B cell (primary cell): Measurements from ENCODE around the gene BMPR1A. TPM values are rescaled to one million over a fixed set of nuclear protein-coding genes. Genes with fewer than 3 reads are reported as not detected.

Source experiments
- ATAC-seq: fragments of 200-7000 bp; cut with Tn5 transposase; one replicate; pipeline ENCODE4 v1.10.0; 2021; ENCODE audit warnings: low read depth, mild to moderate bottlenecking, moderate number of reproducible peaks, moderate library complexity
- CTCF ChIA-PET: fragments of 350-600 bp; sonication (Branson Sonifier 250); formaldehyde crosslinking; loops from one replicate; lab custom pipeline; 2021; ENCODE audit warnings: antibody characterized with exemption, inconsistent platforms; lab: Charles Lee
- POLR2A ChIA-PET: fragments of 350-600 bp; sonication (Branson Sonifier 250); formaldehyde crosslinking; loops from one replicate; lab custom pipeline; 2021; ENCODE audit warnings: antibody characterized with exemption; lab: Charles Lee
- DNase-seq: peaks from one replicate; pipeline ENCODE4 v3.0.0; 2013
- H2AFZ ChIP-seq: 2 replicates; pipeline ENCODE4 v1.6.1; 2012; ENCODE audit warnings: mild to moderate bottlenecking, low read depth, low read length; ENCODE audit not compliant: insufficient read depth, poor library complexity, severe bottlenecking
- H3K27ac ChIP-seq, 2 donors: 1 replicate in 1 of 2; 2 replicates in 1 of 2; pipeline ENCODE4 v1.5.1; 2012 to 2013; ENCODE audit warnings: low read length in 2 of 2, mild to moderate bottlenecking in 2 of 2, moderate library complexity in 1 of 2
- H3K27me3 ChIP-seq, 4 experiments: fragments of 200-600 bp in 1 of 4; sonication (generic) in 1 of 4; replicated peaks in 1 of 4; 1 replicate in 2 of 4; 2 replicates in 2 of 4; pipeline versions ENCODE4 v1.6.1 to v1.7.0; 2013 to 2016; ENCODE audit warnings: low read length in 3 of 4, mild to moderate bottlenecking in 2 of 4, mixed read lengths in 1 of 4, moderate library complexity in 1 of 4; ENCODE audit not compliant: insufficient read depth in 4 of 4, control insufficient read depth in 3 of 4; ENCODE audit errors: control extremely low read depth in 1 of 4
- H3K36me3 ChIP-seq, 2 experiments: replicated peaks in 1 of 2; 1 replicate in 1 of 2; 2 replicates in 1 of 2; pipeline versions ENCODE4 v1.6.1 to v1.7.1; 2013; ENCODE audit warnings: low read length in 1 of 2; ENCODE audit not compliant: insufficient read depth in 2 of 2, control insufficient read depth in 1 of 2; ENCODE audit errors: control extremely low read depth in 1 of 2, extremely low read depth in 1 of 2
- H3K4me1 ChIP-seq, 2 donors: fragments of 200-600 bp in 1 of 2; sonication (generic) in 1 of 2; 1 replicate in 1 of 2; 2 replicates in 1 of 2; pipeline versions ENCODE4 v1.5.1 to v1.6.1; 2013 to 2017; ENCODE audit warnings: low read length in 2 of 2; ENCODE audit not compliant: control insufficient read depth in 2 of 2, insufficient read depth in 2 of 2
- H3K4me2 ChIP-seq: replicated peaks from 2 replicates; pipeline ENCODE3; 2012; ENCODE audit warnings: mild to moderate bottlenecking, low read depth, low read length; ENCODE audit not compliant: poor library complexity, severe bottlenecking
- H3K4me3 ChIP-seq, 5 experiments: fragments of 200-600 bp in 1 of 5; sonication (generic) in 1 of 5; 1 replicate in 3 of 5; 2 replicates in 2 of 5; pipeline versions ENCODE4 v1.5.1 to v1.7.0; 2011 to 2016; ENCODE audit warnings: low read length in 4 of 5, mild to moderate bottlenecking in 4 of 5, low read depth in 2 of 5, control low read depth in 1 of 5, moderate library complexity in 1 of 5; ENCODE audit not compliant: insufficient read depth in 1 of 5; ENCODE audit errors: control extremely low read depth in 1 of 5, extremely low read depth in 1 of 5
- H3K79me2 ChIP-seq: fragments of 200-600 bp; sonication (generic); one replicate; pipeline ENCODE4 v1.6.0; 2016; ENCODE audit warnings: low read length; ENCODE audit not compliant: control insufficient read depth, insufficient read depth
- H3K9ac ChIP-seq: fragments of 200-600 bp; sonication (generic); 2 replicates; pipeline ENCODE4 v1.6.1; 2017; ENCODE audit warnings: mild to moderate bottlenecking, low read length, moderate library complexity
- H3K9me3 ChIP-seq, 3 donors: one replicate each; pipeline versions ENCODE4 v1.6.1 to v1.7.1; 2013; ENCODE audit warnings: low read length in 2 of 3; ENCODE audit not compliant: control insufficient read depth in 2 of 3, insufficient read depth in 1 of 3; ENCODE audit errors: control extremely low read depth in 1 of 3
- H4K20me1 ChIP-seq: 2 replicates; pipeline ENCODE4 v1.6.0; 2012; ENCODE audit warnings: mild to moderate bottlenecking, low read length; ENCODE audit not compliant: insufficient read depth, control insufficient read depth, poor library complexity, severe bottlenecking
- H3K27ac Mint-ChIP-seq: one replicate; pipeline ENCODE4 v1.8.0; 2021; ENCODE audit warnings: mixed read lengths
- H3K27me3 Mint-ChIP-seq: one replicate; pipeline ENCODE4 v1.8.0; 2021; ENCODE audit warnings: mixed read lengths
- H3K4me1 Mint-ChIP-seq: one replicate; pipeline ENCODE4 v1.8.0; 2021; ENCODE audit warnings: mixed read lengths
- H3K4me3 Mint-ChIP-seq: one replicate; pipeline ENCODE4 v1.8.0; 2021; ENCODE audit warnings: mixed read lengths
- H3K9me3 Mint-ChIP-seq: one replicate; pipeline ENCODE4 v1.8.0; 2022; ENCODE audit warnings: mixed read lengths; ENCODE audit not compliant: insufficient read depth
- EZH2 ChIP-seq: IDR thresholded peaks from 2 replicates; pipeline ENCODE4 v1.6.1; 2012; ENCODE audit warnings: borderline replicate concordance, low read depth, mild to moderate bottlenecking, moderate library complexity, low read length; ENCODE audit not compliant: insufficient read depth, poor library complexity, severe bottlenecking
- WGBS: methylation state at CpG from one replicate; pipeline ENCODE4 v1.1.5; 2013; ENCODE audit warnings: missing lambda C conversion rate; ENCODE audit not compliant: insufficient coverage; 5-methylcytosine and 5-hydroxymethylcytosine counted together
- intact Hi-C: fragments of 100-400 bp; cut with micrococcal nuclease; formaldehyde crosslinking; loops from one replicate; pipeline ENCODE4 v1.10.0; 2022
- polyA plus RNA-seq: library from polyadenylated mRNA; depleted of rRNA; stranded (reverse); fragments of >200 nt; gene quantifications from 2 replicates; pipeline ENCODE4 v1.2.3, GENCODE V29; 2012
- total RNA-seq, 2 donors: library from RNA; stranded (reverse); fragments of 120-200 nt in 1 of 2; gene quantifications; 1 replicate in 1 of 2; 2 replicates in 1 of 2; pipeline versions ENCODE4 v1.2.3 to v1.2.4, GENCODE V29; 2013 to 2022
- TF ChIP-seq, protein P1 (sequence below): fragments of 200-600 bp; IDR thresholded peaks from one replicate; pipeline ENCODE4 v1.8.0; 2022; ENCODE audit warnings: antibody characterized with exemption, mild to moderate bottlenecking

The BMPR1A gene
- total and polyA plus RNA-seq, 2 donors (not counting 1 experiment from before 2014, with no cell fraction given) = 1.9 to 15.1 TPM

DNA sequence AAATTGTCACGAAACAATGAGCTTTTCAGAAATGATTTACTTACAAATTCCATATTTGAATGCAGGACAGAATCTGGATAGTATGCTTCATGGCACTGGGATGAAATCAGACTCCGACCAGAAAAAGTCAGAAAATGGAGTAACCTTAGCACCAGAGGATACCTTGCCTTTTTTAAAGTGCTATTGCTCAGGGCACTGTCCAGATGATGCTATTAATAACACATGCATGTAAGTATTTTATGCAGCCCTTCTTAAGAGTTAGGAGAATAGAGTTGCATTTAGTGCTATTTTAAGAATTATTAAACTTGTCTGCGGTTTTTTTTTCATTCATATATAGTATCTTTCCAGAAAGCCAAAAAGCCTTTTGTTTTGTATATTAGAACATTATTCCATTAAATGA is 133.6 kb downstream of the BMPR1A start:
- Mint-ChIP-seq H3K4me3 (no peak overlapping the region), H3K9me3 (no peaks in the 10 kb centered on the region), H3K27me3 (no peaks in the 10 kb centered on the region), H3K27ac (no peak overlapping the region), H3K4me1 (peaks cover 11% of the 10 kb centered on the region)
- no peaks in the 10 kb centered on the region for H4K20me1 ChIP-seq
- H3K36me3 ChIP-seq = no peaks in the 10 kb centered on the region
- no peak overlapping the region for H3K9ac ChIP-seq
- CTCF ChIA-PET = interaction anchor here (1.0 to 5.8 kb wide), 2 partner anchors 10 to 195 kb away, joined by 3 to 21 read pairs; no protein-coding TSS in a partner anchor
- no CpG with 5 or more reads among the region's 3 CpGs for WGBS
- ATAC-seq (no peak), DNase-seq (no peak)
- H3K27me3 ChIP-seq = no peaks in the 10 kb centered on the region
- POLR2A ChIA-PET = no interaction called here
- no peaks in the 10 kb centered on the region for H3K9me3 ChIP-seq
- peaks cover 9 to 13% of the 10 kb centered on the region in 2 donors for H3K4me1 ChIP-seq
- H2AFZ ChIP-seq = no peak overlapping the region
- no peak overlapping the region for H3K4me3 ChIP-seq
- no peak overlapping the region for H3K27ac ChIP-seq
- no peak overlapping the region for H3K4me2 ChIP-seq
- H3K79me2 ChIP-seq = no peaks in the 10 kb centered on the region
- TF ChIP-seq EZH2 = no peak
- TF ChIP-seq, protein P1, sequence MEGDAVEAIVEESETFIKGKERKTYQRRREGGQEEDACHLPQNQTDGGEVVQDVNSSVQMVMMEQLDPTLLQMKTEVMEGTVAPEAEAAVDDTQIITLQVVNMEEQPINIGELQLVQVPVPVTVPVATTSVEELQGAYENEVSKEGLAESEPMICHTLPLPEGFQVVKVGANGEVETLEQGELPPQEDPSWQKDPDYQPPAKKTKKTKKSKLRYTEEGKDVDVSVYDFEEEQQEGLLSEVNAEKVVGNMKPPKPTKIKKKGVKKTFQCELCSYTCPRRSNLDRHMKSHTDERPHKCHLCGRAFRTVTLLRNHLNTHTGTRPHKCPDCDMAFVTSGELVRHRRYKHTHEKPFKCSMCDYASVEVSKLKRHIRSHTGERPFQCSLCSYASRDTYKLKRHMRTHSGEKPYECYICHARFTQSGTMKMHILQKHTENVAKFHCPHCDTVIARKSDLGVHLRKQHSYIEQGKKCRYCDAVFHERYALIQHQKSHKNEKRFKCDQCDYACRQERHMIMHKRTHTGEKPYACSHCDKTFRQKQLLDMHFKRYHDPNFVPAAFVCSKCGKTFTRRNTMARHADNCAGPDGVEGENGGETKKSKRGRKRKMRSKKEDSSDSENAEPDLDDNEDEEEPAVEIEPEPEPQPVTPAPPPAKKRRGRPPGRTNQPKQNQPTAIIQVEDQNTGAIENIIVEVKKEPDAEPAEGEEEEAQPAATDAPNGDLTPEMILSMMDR = no peak
- intact Hi-C loops = loop anchor here (1.0 kb wide), 1 partner anchor 9 kb away; no protein-coding TSS in a partner anchor

DNA sequence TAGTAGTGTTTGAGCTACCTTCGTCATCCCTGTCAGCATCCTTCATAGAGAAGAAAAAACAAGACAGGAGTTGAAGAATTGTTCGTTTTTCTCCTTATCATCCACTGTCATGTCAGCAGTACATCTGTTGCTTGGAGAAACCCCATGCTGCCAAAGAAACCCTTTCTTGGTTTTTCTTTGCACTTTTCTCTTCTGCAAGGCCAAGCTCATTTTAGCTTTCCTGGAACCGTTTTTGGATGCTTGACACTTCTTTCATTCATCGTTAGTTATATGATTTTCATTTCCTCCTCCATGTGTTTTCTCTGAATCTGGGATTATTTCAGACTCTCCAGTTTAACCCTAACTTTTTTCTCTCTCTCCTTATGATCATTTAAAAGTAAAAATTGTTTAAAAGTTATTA is 142.1 kb downstream of the BMPR1A start:
- intact Hi-C loops = loop anchor here (5.0 kb wide), 1 partner anchor 496 kb away; no protein-coding TSS in a partner anchor
- H3K9ac ChIP-seq = no peak overlapping the region
- ChIA-PET POLR2A (no interaction called here), CTCF (interaction anchor here (0.9 to 4.3 kb wide), 8 partner anchors 10 to 257 kb away, joined by 3 to 68 read pairs (median 8); no protein-coding TSS in a partner anchor)
- no peaks in the 10 kb centered on the region for H3K9me3 Mint-ChIP-seq
- H3K36me3 ChIP-seq = no peaks in the 10 kb centered on the region
- ATAC-seq (no peak), DNase-seq (no peak)
- no peak overlapping the region for H3K4me2 ChIP-seq
- no peak overlapping the region for H3K27ac Mint-ChIP-seq
- H3K4me3 Mint-ChIP-seq = no peak overlapping the region
- no peaks in the 10 kb centered on the region for H3K27me3 ChIP-seq
- WGBS = 100% methylated on average over 2 of the region's 4 CpGs
- H2AFZ ChIP-seq = no peak overlapping the region
- no peaks in the 10 kb centered on the region for H3K4me1 ChIP-seq
- no peak overlapping the region for H3K4me3 ChIP-seq
- no peaks in the 10 kb centered on the region for H3K27me3 Mint-ChIP-seq
- no peak overlapping the region for H3K27ac ChIP-seq
- TF ChIP-seq, protein P1 = no peak
- no peak for TF ChIP-seq EZH2
- H4K20me1 ChIP-seq = no peaks in the 10 kb centered on the region
- no peaks in the 10 kb centered on the region for H3K4me1 Mint-ChIP-seq
- H3K9me3 ChIP-seq = no peaks in the 10 kb centered on the region
- no peaks in the 10 kb centered on the region for H3K79me2 ChIP-seq
